Regular cardiac myocyte (primary cell): ENCODE measurements around the gene PARP8. TPM values are rescaled to one million over a fixed set of nuclear protein-coding genes. Genes with fewer than 3 reads are reported as not detected.

Experiments
- total RNA-seq: library from RNA; depleted of rRNA; stranded (reverse); fragments of >200 nt; gene quantifications from 2 replicates; pipeline ENCODE4 v1.2.3, GENCODE V29; 2014

PARP8 gene, protein sequence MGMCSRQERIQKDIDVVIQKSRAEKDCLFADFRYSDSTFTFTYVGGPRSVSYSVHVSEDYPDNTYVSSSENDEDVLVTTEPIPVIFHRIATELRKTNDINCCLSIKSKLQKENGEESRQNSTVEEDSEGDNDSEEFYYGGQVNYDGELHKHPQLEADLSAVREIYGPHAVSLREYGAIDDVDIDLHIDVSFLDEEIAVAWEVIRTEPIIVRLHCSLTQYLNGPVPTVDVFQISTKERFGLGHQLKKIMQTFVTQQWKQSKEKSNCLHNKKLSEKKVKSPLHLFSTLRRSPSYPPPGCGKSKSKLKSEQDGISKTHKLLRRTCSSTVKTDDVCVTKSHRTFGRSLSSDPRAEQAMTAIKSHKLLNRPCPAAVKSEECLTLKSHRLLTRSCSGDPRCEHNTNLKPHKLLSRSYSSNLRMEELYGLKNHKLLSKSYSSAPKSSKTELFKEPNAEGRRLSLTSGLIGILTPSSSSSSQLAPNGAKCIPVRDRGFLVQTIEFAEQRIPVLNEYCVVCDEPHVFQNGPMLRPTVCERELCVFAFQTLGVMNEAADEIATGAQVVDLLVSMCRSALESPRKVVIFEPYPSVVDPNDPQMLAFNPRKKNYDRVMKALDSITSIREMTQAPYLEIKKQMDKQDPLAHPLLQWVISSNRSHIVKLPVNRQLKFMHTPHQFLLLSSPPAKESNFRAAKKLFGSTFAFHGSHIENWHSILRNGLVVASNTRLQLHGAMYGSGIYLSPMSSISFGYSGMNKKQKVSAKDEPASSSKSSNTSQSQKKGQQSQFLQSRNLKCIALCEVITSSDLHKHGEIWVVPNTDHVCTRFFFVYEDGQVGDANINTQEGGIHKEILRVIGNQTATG
- total RNA-seq = 23.0 and 39.5 TPM in 2 replicates

GRCh38 chr5:50666261-50667022 lies at the start of gene PARP8:
Gene PARP8 (plus strand): TSS chr5:50666637. CDS start chr5:50667096, 459 bp downstream.

Other genes starting within 250 kb of the PARP8 start
- gene EMB, start 225.3 kb upstream of the PARP8 start, total RNA-seq = 13.5 and 15.9 TPM in 2 replicates